WERI-Rb-1 (cell line): ENCODE measurements around the gene NUCB2.
"Not testable (repeated sequence)": the region's sequence is repeated elsewhere in the genome, so short reads cannot be mapped to it uniquely, and the experiment has no call there.

Source experiments
- DNase-seq: peaks from one replicate; pipeline ENCODE4 v3.0.0-alpha.2; 2020
- H3K27ac ChIP-seq: fragments of 250-450 bp; sonication (Bioruptor Pico); 2 replicates; pipeline ENCODE4 v1.5.1; 2020; ENCODE audit warnings: mild to moderate bottlenecking, moderate library complexity
- H3K27me3 ChIP-seq: fragments of 250-450 bp; sonication (Bioruptor Pico); 2 replicates; pipeline ENCODE4 v1.5.1; 2021; ENCODE audit warnings: mild to moderate bottlenecking, low read depth, moderate library complexity; ENCODE audit not compliant: insufficient read depth, severe bottlenecking
- H3K36me3 ChIP-seq: fragments of 250-450 bp; sonication (Bioruptor Pico); 2 replicates; pipeline ENCODE4 v1.5.1; 2020; ENCODE audit warnings: mild to moderate bottlenecking, moderate library complexity
- H3K4me3 ChIP-seq: 2 replicates; pipeline ENCODE4 v1.5.1; 2011; ENCODE audit warnings: low read depth, mild to moderate bottlenecking, control low read depth, low read length
- H3K9me3 ChIP-seq: fragments of 250-450 bp; sonication (Bioruptor Pico); 2 replicates; pipeline ENCODE4 v1.5.1; 2021; ENCODE audit warnings: mild to moderate bottlenecking, moderate library complexity; ENCODE audit not compliant: severe bottlenecking
- CTCF ChIP-seq: IDR thresholded peaks from 2 replicates; pipeline ENCODE4 v1.5.1; 2011; ENCODE audit warnings: low read depth, mild to moderate bottlenecking, control low read depth, inconsistent platforms, low read length

NUCB2 gene

GRCh38 chr11:17266781-17267180 lies 9.8 kb upstream of the NUCB2 start:
- Histone ChIP-seq H3K27ac (no peak overlapping the region), H3K9me3 (no peaks in the 10 kb centered on the region), H3K27me3 (no peaks in the 10 kb centered on the region), H3K36me3 (no peaks in the 10 kb centered on the region), H3K4me3 (no peak overlapping the region)
- no peak for TF ChIP-seq CTCF
- no peak for DNase-seq

GRCh38 chr11:17267576-17267975 lies 9.0 kb upstream of the NUCB2 start:
- Histone ChIP-seq H3K36me3 (no peaks in the 10 kb centered on the region), H3K4me3 (no peak overlapping the region), H3K27me3 (no peaks in the 10 kb centered on the region), H3K9me3 (no peaks in the 10 kb centered on the region), H3K27ac (no peak overlapping the region)
- no peak for TF ChIP-seq CTCF
- no peak for DNase-seq

- not testable (repeated sequence) for H3K9me3 ChIP-seq
Measured at GRCh38 chr11:17268500-17268899, 8.0 kb upstream of the NUCB2 start.

GRCh38 chr11:17268902-17269301 lies 7.6 kb upstream of the NUCB2 start:
- TF ChIP-seq CTCF, result no peak
- Histone ChIP-seq H3K27ac (no peak overlapping the region), H3K9me3 (no peaks in the 10 kb centered on the region), H3K36me3 (no peaks in the 10 kb centered on the region), H3K27me3 (no peaks in the 10 kb centered on the region), H3K4me3 (no peak overlapping the region)
- DNase-seq, result no peak

More at GRCh38 chr11:17268500-17268899, 8.0 kb upstream of the NUCB2 start:
- not testable (repeated sequence) for H3K27me3 ChIP-seq, H3K36me3 ChIP-seq, H3K27ac ChIP-seq, H3K4me3 ChIP-seq, DNase-seq

- no peak for TF ChIP-seq CTCF
- Histone ChIP-seq H3K9me3 (no peaks in the 10 kb centered on the region), H3K4me3 (no peak overlapping the region), H3K27me3 (no peaks in the 10 kb centered on the region), H3K27ac (no peak overlapping the region), H3K36me3 (no peaks in the 10 kb centered on the region)
- DNase-seq, result no peak
Measured at GRCh38 chr11:17272801-17273200, 3.7 kb upstream of the NUCB2 start.

GRCh38 chr11:17273211-17273610 lies 3.3 kb upstream of the NUCB2 start:
- DNase-seq, result no peak
- H3K27me3 ChIP-seq, result no peaks in the 10 kb centered on the region
- no peaks in the 10 kb centered on the region for H3K9me3 ChIP-seq
- no peak overlapping the region for H3K27ac ChIP-seq
- no peaks in the 10 kb centered on the region for H3K36me3 ChIP-seq
- H3K4me3 ChIP-seq, result no peak overlapping the region
- TF ChIP-seq CTCF, result no peak
